Measurements from ENCODE around the gene SLC35A4.
"Not testable (repeated sequence)": the region's sequence is repeated elsewhere in the genome, so short reads cannot be mapped to it uniquely, and the experiment has no call there.

The SLC35A4 gene

GRCh38 chr5:140591747-140592372 lies 27.2 kb downstream of the SLC35A4 start:
- no peak for DNase-seq (ENCODE audit: low spot score)

GRCh38 chr5:140593070-140593469 lies 28.4 kb downstream of the SLC35A4 start:
- not testable (repeated sequence) for DNase-seq (ENCODE audit: low spot score)

GRCh38 chr5:140594169-140594568 lies 29.5 kb downstream of the SLC35A4 start:
- no peak for DNase-seq (ENCODE audit: low spot score)

GRCh38 chr5:140595538-140596300 lies 31.1 kb downstream of the SLC35A4 start:
- no peak for DNase-seq (ENCODE audit: low spot score)

GRCh38 chr5:140596321-140596741 lies 31.7 kb downstream of the SLC35A4 start:
- no peak for DNase-seq (ENCODE audit: low spot score)

GRCh38 chr5:140598836-140599235 lies 34.2 kb downstream of the SLC35A4 start:
- DNase-seq (ENCODE audit: low spot score): no peak

- no peak for DNase-seq (ENCODE audit: low spot score)
Observed at GRCh38 chr5:140600096-140600495, 35.5 kb downstream of the SLC35A4 start.

GRCh38 chr5:140602147-140602546 lies 37.5 kb downstream of the SLC35A4 start:
- no peak for DNase-seq (ENCODE audit: low spot score)

- DNase-seq (ENCODE audit: low spot score): not testable (repeated sequence)
Observed at GRCh38 chr5:140603446-140603698, 38.7 kb downstream of the SLC35A4 start.

- no peak for DNase-seq (ENCODE audit: low spot score)
Observed at GRCh38 chr5:140603734-140604133, 39.1 kb downstream of the SLC35A4 start.

GRCh38 chr5:140605879-140606278 lies 41.3 kb downstream of the SLC35A4 start:
- DNase-seq (ENCODE audit: low spot score): no peak

GRCh38 chr5:140607031-140607430 lies 42.4 kb downstream of the SLC35A4 start:
- no peak for DNase-seq (ENCODE audit: low spot score)

- DNase-seq (ENCODE audit: low spot score): no peak
Observed at GRCh38 chr5:140608722-140609121, 44.1 kb downstream of the SLC35A4 start.

GRCh38 chr5:140609126-140609525 lies 44.5 kb downstream of the SLC35A4 start:
- no peak for DNase-seq (ENCODE audit: low spot score)

- DNase-seq (ENCODE audit: low spot score): no peak
Observed at GRCh38 chr5:140611020-140611521, 46.4 kb downstream of the SLC35A4 start.

Data from hematopoietic multipotent progenitor cell treated with erythropoietin and hydrocortisone succinate and interleukin-3 and kit ligand, for 15 days (in vitro differentiated cells).